ENCODE results near the gene HS6ST3. TPM values are rescaled to one million over a fixed set of nuclear protein-coding genes. Genes with fewer than 3 reads are reported as not detected.

Gene HS6ST3
- total RNA-seq, 1 experiment from 2014 or later = not detected

GRCh38 chr13:96199315-96199714 is 109.4 kb downstream of the HS6ST3 start:
- no peak for DNase-seq (ENCODE audit: low spot score)

DNA sequence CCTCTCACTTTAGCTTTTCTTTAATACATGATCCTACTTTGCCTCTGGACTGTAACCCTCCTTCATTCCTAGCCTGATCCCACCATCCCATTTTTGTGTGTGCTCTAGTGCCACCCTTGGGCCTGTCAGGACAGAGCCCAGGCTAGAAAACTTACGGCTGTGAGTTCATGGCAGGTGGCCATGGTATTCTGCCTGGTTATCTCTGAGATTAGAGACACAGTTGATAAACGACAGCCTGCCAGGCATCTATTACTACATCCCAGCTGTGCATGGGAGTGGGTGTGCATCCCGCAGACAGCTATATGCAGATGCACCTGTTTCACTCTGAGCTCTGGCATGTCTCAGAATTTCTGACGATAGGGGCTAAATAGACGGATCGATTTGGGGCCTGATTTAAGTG is 110.9 kb downstream of the HS6ST3 start:
- no peak for DNase-seq (ENCODE audit: low spot score)

- no peak for DNase-seq (ENCODE audit: low spot score)
Measured at GRCh38 chr13:96202315-96202714, 112.4 kb downstream of the HS6ST3 start.

DNA sequence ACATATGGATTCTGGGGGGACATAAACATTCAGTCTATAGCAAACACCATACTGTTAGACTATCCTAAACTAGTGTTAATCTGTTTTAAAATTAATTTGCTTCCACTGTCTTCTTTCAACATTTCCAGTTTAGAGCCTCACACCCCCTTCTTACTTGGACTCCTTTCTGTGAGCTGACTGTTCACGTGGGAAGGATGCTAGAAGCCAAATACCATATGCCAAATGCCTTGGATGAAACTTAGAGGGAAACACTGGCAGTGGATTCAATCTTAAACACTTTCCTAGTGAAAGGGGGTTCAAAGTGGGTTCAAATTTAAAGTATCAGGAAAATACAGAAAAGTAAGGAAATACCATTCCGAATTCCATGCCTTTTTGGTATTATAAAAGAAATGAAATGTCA is 113.6 kb downstream of the HS6ST3 start:
- DNase-seq (ENCODE audit: low spot score) = no peak

DNA sequence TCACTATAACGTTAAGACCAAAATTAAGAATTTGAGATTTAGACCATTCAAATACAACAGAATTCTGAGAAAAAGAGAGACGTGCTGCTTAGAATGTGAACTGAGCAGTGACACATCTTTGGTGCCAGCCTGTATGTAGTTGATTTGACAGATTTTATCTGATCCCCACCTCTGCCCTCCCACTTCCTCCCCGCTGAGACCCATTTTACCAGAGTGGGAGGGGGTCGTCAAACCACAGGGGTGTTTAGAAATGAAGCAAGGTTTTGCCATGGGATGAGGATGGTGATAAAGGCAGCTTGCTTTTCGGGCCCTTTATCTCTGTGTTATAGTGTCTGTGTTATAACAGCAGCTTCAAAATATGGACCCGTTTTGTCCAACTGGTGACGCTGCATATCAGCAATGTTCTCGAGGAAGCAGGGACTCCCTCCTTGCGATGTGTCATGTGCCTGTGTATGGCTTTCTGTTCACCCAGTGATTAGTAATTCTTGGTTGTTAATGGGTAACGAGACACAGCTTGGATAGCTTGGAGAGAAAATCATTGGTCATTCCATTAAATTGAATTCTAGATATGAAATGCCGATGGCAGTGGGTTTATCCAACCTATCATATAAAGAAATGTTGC is 125.0 kb downstream of the HS6ST3 start:
- DNase-seq (ENCODE audit: low spot score) = peak; percentile 11

GRCh38 chr13:96216543-96216942 is 126.6 kb downstream of the HS6ST3 start:
- no peak for DNase-seq (ENCODE audit: low spot score)

DNA sequence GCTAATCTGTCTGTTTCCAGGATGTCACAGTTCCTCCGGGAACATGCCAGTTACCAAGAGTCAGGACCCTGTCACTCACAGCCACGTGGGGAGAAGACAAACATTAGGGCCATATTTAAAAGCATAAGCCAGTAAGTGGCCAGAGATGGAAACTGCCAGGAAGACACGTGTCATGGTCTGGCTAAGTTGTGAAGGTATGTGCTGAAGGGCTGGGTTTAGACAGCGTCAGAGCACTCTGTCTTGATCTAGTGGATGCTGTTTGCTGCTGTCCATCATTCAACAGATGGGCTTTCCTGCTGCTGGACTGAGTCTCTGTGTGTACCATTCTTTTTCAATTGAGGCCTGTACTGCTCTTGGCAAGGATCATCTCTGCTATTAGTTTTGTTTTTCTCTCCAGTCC is 128.6 kb downstream of the HS6ST3 start:
- no peak for DNase-seq (ENCODE audit: low spot score)

DNA sequence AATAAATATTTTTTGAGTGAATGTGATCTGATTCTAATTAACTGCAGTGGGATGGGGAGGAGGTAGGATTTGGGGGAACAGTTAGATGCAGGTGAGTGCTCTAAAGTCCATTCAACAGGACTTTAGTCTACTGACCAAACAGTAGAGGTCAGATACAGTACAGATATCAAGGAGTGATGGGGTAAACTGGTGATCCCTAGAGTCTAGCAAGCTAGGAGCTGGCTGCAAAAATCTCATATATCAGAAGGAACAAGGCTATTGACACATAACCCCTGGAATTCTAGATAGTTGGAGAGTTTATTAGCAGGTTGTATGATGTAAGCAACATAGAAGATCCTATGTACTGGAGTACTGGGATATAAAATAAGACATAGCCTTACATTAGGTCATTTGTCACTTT is 131.6 kb downstream of the HS6ST3 start:
- DNase-seq (ENCODE audit: low spot score) = no peak

GRCh38 chr13:96223231-96223630 is 133.3 kb downstream of the HS6ST3 start:
- no peak for DNase-seq (ENCODE audit: low spot score)

DNA sequence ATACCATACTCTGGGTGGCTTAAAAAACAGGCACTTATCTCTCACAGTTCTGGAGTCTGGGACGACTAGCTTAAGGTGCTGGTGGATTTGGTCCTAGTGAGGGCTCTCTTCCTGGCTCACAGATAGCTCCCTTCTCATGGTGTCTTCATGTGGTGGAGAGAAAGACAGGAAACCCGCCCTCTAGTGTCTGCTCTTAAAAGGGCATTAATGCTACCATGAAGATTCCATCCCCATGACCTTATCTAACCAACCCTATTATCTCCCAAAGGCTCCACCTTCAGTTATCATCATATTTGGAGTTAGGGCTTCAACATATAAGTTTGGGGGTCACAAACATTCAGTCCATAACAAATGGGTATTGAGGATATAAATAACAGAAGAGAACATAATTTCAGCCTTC is 139.4 kb downstream of the HS6ST3 start:
- peak; percentile 25 for DNase-seq (ENCODE audit: low spot score)

DNA sequence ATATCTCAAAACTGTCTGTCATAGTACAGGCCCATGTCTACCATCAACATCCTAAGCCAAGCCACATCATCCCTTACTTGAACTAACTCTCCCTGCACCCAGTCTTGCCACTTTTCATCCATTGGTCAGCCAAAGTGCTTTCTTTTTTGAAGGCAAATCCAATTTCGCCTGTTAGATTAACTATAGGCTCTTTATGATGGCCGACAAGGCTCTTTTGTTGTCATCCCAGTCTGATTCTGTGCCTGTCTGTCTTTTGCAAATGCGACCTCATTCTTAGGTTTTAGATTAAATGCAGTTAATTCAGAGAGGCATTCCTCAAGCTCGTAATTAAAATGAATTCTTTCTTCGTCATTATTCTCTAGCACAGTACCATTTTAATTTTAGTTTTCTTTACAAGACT is 148.3 kb downstream of the HS6ST3 start:
- no peak for DNase-seq (ENCODE audit: low spot score)

- no peak for DNase-seq (ENCODE audit: low spot score)
Measured at GRCh38 chr13:96238861-96239260, 149.0 kb downstream of the HS6ST3 start.

DNA sequence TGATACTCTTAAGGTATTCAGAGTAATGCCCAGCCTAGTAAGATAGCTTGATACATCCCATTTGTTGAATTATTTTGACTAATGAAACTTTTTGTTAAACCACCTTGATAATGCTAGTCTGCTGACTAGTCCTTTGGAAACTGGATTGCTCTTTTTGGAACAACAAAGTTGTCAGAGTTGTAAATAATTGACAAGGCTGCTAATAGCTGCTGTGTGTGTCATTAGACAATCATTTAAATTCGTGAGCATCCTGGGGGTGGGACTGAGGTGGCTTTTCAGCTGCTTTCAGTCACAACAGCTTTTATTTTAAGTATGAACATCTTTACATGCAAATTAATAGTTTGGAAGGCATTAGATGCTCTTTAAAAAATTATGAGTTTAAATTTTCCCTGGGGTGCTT is 153.5 kb downstream of the HS6ST3 start:
- DNase-seq (ENCODE audit: low spot score) = no peak

DNA sequence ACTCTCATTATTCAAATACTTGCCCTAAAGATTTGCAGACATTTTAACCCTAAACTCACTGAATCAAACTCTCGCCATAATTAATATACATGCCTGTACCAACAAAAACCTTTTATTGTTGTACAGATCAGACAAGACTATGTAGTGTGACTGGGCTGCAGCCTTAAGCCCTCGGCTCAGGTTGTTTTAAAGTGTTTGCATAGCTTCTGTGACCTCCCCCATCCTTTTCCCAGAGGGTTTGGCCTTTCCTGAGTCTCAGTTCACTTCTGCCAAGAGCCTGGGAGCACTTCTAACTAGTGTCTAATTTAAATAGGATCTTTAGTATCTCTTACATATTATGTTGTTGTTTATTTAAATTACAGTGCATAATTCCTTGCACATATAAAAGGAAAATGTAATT is 158.2 kb downstream of the HS6ST3 start:
- DNase-seq (ENCODE audit: low spot score) = no peak

GRCh38 chr13:96248996-96249395 is 159.1 kb downstream of the HS6ST3 start:
- no peak for DNase-seq (ENCODE audit: low spot score)

DNA sequence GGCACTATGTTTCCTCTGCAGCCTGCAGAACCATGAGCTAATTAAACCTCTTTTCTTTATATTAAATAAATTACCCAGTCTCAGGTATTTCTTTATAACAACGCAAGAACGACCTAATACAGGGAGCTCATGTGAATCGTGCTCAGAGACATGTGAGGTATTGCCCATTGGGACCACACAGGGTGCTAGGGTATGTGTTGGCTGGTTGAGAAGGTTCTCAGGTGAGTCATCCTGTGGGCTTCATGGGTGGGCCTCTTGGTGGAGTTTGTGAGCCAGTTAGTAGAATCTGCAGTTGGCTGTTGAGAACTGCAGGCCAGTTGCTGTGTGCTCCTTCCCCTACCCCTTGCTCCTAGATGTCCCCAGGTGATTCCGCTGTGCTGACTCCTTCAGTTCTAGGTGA is 163.0 kb downstream of the HS6ST3 start:
- DNase-seq (ENCODE audit: low spot score) = no peak

- no peak for DNase-seq (ENCODE audit: low spot score)
Measured at GRCh38 chr13:96273196-96273595, 183.3 kb downstream of the HS6ST3 start.

DNA sequence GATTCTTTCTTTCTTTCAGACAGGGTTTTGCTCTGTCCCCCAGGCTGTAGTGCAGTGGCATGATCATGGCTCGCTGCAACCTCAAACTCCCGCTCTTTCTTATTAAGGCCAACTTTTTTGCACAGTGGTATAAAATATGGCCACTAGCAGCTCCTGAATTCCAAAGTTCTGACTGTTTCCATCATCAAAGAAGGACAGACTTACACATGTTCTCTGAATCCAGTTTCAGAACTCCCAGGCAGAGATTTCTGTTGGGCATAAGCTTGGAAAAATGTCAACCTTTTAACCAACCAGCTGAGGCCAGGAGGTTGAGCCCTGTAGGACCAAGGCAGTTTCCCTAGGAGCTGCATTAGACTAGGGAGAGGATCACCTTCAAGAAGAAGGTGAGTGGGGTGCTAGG is 184.1 kb downstream of the HS6ST3 start:
- DNase-seq (ENCODE audit: low spot score) = no peak

DNA sequence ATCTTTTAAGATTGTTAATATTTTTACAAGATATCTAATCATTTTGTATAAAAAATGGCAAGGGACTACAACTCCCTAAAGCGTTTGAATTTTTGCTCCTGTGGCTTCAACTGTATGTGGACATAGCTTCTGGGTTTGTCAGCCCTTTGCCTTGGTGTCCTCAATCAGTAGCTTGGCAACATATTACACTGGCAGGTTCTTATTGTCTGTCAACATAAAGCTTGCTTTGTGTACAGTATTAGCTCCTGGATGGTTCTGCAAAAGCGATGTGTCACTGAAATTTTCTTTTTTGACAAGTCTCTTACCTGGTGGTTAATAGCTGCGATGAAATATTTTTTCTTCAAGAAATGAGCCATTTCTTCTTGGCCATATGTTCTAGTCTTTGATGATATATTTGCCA is 190.0 kb downstream of the HS6ST3 start:
- no peak for DNase-seq (ENCODE audit: low spot score)

DNA sequence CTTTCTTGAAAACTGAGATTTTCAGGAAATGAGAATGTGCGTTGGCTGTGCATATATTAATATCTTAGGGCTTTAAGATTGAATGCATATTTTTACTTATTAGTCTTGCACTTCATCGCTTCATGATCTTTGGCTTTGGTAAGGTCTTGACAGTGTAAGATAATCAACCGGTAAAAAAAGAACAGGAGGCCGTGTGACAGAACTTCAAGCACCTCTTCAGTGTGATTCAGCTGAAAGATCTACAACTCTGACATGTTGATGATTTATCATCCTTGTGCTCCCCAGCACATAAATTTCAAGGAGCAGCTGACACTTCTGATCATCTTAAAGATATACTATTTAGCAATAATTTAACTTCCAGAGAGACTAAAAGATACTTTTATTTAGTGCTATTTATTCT is 195.1 kb downstream of the HS6ST3 start:
- DNase-seq (ENCODE audit: low spot score) = no peak

GRCh38 chr13:96285729-96286128 is 195.8 kb downstream of the HS6ST3 start:
- no peak for DNase-seq (ENCODE audit: low spot score)

DNA sequence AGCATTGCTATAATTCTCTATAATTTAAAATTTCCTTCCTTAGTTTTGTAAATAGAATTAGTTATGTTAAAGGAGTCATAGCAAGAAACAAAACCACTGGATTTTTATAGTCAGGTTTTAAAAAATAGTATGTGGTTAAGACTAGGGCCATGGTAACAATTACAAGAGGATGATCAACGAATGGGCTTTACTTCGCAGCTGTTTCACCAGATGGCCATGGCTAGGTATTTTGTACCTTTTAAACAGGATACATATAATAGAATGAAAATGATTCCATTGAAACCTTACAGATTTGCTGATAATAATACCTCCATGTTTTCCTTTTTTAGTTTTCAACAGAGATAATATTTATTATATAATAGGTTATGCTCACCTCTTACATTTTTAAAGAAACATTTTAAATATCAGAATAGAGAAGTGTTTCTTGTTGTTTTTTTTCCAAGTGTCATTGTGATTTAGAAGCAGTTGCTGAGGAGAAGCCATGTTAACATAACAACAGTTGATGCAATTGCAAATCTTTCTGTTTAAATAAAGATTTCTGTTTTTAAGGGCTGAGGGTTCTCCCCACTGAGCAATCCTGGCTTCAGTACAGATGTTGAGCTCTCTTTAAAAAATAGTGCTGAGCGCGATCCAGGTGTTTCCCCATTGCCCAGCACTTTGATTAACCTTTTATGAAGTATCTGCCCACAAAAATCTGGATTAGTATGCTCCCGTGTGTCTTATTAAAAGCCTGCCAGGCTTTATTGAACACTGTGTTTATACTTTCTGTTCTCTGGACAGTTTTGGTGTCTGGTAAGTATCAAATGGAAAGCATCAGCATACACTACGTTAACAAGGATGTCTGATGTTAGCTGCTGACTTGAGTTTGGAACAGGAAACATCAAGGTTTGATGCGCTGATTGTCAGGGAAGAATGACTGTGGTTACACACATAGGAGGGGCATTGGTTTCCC is 205.3 kb downstream of the HS6ST3 start:
- no peak for DNase-seq (ENCODE audit: low spot score)

- DNase-seq (ENCODE audit: low spot score) = no peak
Measured at GRCh38 chr13:96297360-96297759, 207.5 kb downstream of the HS6ST3 start.

Measured in A172 (cell line).